ENCODE results near the gene DYSF.

Gene DYSF

DNA sequence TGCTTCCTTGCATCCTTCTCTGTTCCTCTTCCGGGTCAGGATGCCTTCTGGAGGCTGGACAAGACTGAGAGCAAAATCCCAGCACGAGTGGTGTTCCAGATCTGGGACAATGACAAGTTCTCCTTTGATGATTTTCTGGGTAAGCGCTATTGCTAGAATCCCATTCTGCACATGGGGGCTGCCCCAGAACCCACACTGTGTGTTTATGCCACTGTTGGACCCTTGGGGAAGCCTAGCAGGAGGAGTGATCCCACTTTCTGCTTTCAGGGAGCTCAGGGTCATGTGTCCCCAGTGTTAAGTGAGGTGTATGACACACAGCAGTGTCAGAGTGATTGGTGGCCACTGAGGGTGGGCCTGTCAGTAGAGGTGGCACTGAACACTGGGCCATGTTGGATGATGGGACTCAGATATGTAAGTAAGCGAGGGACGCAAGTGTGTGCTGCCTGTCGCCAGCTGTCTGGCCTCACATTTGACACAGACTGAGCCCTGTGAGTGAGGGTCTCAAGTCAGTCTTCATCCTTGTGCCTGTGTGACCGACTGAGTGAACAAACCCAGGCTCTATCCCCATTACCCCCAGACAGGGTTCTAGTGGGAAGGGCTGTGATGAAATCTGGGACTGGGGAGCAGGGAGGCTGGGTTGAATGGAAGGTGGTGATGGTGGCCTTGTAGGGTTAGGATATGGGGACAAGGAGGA lies 220.9 kb downstream of the DYSF start:
- Histone ChIP-seq H3K79me2 (ENCODE audit: control insufficient read depth, low read length) (no peaks in the 10 kb centered on the region), H3K27ac (ENCODE audit: low read depth, low read length) (no peak overlapping the region), H3K4me3 (ENCODE audit: low read length) (no peak overlapping the region), H3K4me2 (ENCODE audit: low read length) (no peak overlapping the region), H3K9me3 (ENCODE audit: control insufficient read depth, insufficient read depth, low read length) (no peaks in the 10 kb centered on the region), H3F3A (ENCODE audit: control insufficient read depth, insufficient read depth) (no peaks in the 10 kb centered on the region), H3K4me1 (ENCODE audit: control insufficient read depth, low read length) (no peaks in the 10 kb centered on the region), H3K36me3 (ENCODE audit: control insufficient read depth, low read length) (no peaks in the 10 kb centered on the region), H4K20me1 (ENCODE audit: control insufficient read depth, insufficient read depth, low read depth, low read length) (no peaks in the 10 kb centered on the region), H3K27me3 (ENCODE audit: control insufficient read depth, low read length) (no peaks in the 10 kb centered on the region; the same call in 1 of the 2 replicates), H3K9me2 (replicated peaks; ENCODE audit: control insufficient read depth, low read length) (no peaks in the 10 kb centered on the region)
- TF ChIP-seq EZH2phosphoT487 (IDR thresholded peaks at IDR 0.05; ENCODE audit: borderline replicate concordance, low read length) (no peak), CTCF (IDR thresholded peaks at IDR 0.05; ENCODE audit: low read depth, low read length, poor library complexity, severe bottlenecking) (no peak)

- H3K4me3 ChIP-seq (ENCODE audit: low read length), result no peak overlapping the region
- H3F3A ChIP-seq (ENCODE audit: control insufficient read depth, insufficient read depth), result no peaks in the 10 kb centered on the region
- no peaks in the 10 kb centered on the region for H3K36me3 ChIP-seq (ENCODE audit: control insufficient read depth, low read length)
- H3K27ac ChIP-seq (ENCODE audit: low read depth, low read length), result no peak overlapping the region
- H3K9me2 ChIP-seq (replicated peaks; ENCODE audit: control insufficient read depth, low read length), result no peaks in the 10 kb centered on the region
- no peaks in the 10 kb centered on the region for H3K4me1 ChIP-seq (ENCODE audit: control insufficient read depth, low read length)
- H3K9me3 ChIP-seq (ENCODE audit: control insufficient read depth, insufficient read depth, low read length), result no peaks in the 10 kb centered on the region
- no peaks in the 10 kb centered on the region for H3K79me2 ChIP-seq (ENCODE audit: control insufficient read depth, low read length)
- H3K4me2 ChIP-seq (ENCODE audit: low read length), result no peak overlapping the region
- TF ChIP-seq CTCF (IDR thresholded peaks at IDR 0.05; ENCODE audit: low read depth, low read length, poor library complexity, severe bottlenecking) (no peak), EZH2phosphoT487 (IDR thresholded peaks at IDR 0.05; ENCODE audit: borderline replicate concordance, low read length) (no peak)
- H4K20me1 ChIP-seq (ENCODE audit: control insufficient read depth, insufficient read depth, low read depth, low read length), result no peaks in the 10 kb centered on the region
- H3K27me3 ChIP-seq (ENCODE audit: control insufficient read depth, low read length), result no peaks in the 10 kb centered on the region; the same call in 1 of the 2 replicates
These were observed 221.9 kb downstream of the DYSF start for GRCh38 chr2:71675296-71675695.

GRCh38 chr2:71678874-71679273 lies 225.5 kb downstream of the DYSF start:
- Histone ChIP-seq H3K27ac (ENCODE audit: low read depth, low read length) (no peak overlapping the region), H4K20me1 (ENCODE audit: control insufficient read depth, insufficient read depth, low read depth, low read length) (no peaks in the 10 kb centered on the region), H3K27me3 (ENCODE audit: control insufficient read depth, low read length) (no peaks in the 10 kb centered on the region; the same call in 1 of the 2 replicates), H3K4me1 (ENCODE audit: control insufficient read depth, low read length) (no peaks in the 10 kb centered on the region), H3K36me3 (ENCODE audit: control insufficient read depth, low read length) (no peaks in the 10 kb centered on the region), H3K4me3 (ENCODE audit: low read length) (no peak overlapping the region), H3F3A (ENCODE audit: control insufficient read depth, insufficient read depth) (no peaks in the 10 kb centered on the region), H3K4me2 (ENCODE audit: low read length) (no peak overlapping the region), H3K79me2 (ENCODE audit: control insufficient read depth, low read length) (no peaks in the 10 kb centered on the region), H3K9me2 (replicated peaks; ENCODE audit: control insufficient read depth, low read length) (no peaks in the 10 kb centered on the region), H3K9me3 (ENCODE audit: control insufficient read depth, insufficient read depth, low read length) (no peaks in the 10 kb centered on the region)
- TF ChIP-seq CTCF (IDR thresholded peaks at IDR 0.05; ENCODE audit: low read depth, low read length, poor library complexity, severe bottlenecking) (no peak), EZH2phosphoT487 (IDR thresholded peaks at IDR 0.05; ENCODE audit: borderline replicate concordance, low read length) (no peak)
